ENCODE results near the gene LRCH1. TPM values are rescaled to one million over a fixed set of nuclear protein-coding genes. Genes with fewer than 3 reads are reported as not detected.
"Not testable (repeated sequence)": the region's sequence is repeated elsewhere in the genome, so short reads cannot be mapped to it uniquely, and the experiment has no call there.

LRCH1 gene
- total RNA-seq, 2 experiments from 2014 or later = 16.9 to 17.9 TPM

DNA sequence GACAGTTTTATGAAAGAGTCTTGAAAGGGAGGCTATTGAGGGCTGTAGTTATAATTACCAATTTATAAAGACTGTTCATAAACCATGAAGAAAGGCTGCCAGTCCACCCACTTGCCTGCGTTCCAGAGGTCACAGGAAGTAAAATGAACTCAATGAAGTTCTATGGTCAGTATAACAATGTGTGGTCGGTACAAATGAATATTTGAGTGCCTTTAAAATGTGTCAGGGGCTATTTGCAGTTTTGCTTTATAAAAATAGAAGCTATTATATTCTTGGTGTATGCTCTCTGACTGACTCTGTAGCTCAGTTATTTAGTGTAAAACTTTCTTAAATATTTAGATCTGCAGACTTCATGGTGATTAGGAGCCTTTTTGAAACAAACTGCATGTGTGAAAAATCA lies 197.0 kb downstream of the LRCH1 start:
- no peaks in the 10 kb centered on the region for H3K9me3 Mint-ChIP-seq
- no peaks in the 10 kb centered on the region for H3K27me3 Mint-ChIP-seq
- DNase-seq = no peak
- no peak overlapping the region for H3K27ac Mint-ChIP-seq
- ChIA-PET POLR2A (no interaction called here), CTCF (interaction anchor here (0.7 to 2.5 kb wide), 3 partner anchors 19 to 198 kb away, joined by 3 to 14 read pairs (median 3); partner anchors contain the start of gene LRCH1)
- intact Hi-C loops (cut with micrococcal nuclease) = loop anchor here (2.0 kb wide), 1 partner anchor 47 kb away; the partner anchor contains the start of gene ESD
- H3K4me1 Mint-ChIP-seq (ENCODE audit: low read depth) = peaks cover 16% of the 10 kb centered on the region
- H3K36me3 Mint-ChIP-seq = peaks cover 20% of the 10 kb centered on the region
- no peak overlapping the region for H3K4me3 Mint-ChIP-seq

DNA sequence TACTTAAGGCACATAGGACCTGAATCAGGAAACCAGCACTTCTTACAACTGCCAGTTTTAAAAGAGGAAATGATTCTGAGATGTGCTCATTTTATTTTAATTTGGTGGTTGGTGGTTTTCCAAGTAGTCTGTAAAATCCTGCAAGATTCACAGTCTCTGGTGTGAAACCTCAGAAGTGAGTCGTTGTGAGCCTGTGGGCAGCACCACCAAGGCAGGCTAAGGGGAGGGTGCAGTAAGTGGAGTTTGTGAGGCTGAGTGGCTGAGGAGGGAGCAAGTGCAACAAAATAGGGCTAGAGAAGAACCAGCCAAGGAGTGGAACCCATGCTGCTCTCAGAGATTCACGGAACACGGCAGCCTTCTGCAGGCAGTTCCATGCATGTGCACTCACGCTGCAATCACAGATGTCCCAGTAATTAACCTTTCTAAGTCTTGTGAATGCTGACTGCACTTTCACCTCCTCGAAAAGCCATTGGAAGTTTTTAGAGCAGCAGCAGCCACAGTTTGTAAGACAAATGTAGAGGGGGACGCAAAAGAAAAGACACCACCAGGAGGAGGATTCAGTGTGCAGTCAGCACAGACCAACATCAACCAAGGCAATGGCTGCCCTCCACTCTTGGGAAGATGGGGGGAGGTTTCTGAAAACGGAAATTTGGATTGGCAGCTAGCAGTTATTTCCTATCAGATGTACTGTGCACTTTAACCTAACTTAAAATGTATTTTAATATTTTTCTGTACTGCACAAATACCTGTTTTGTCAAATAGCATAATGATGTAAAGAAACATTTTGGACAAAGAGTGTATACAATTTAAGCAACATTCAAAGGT lies 199.1 kb downstream of the LRCH1 start:
- Mint-ChIP-seq H3K9me3 (no peaks in the 10 kb centered on the region), H3K36me3 (peaks cover 16% of the 10 kb centered on the region), H3K27ac (no peak overlapping the region), H3K27me3 (no peaks in the 10 kb centered on the region), H3K4me1 (ENCODE audit: low read depth) (peaks cover 16% of the 10 kb centered on the region), H3K4me3 (peak overlapping the region; percentile 4)
- intact Hi-C loops (cut with micrococcal nuclease) = loop anchor here (2.0 kb wide), 1 partner anchor 45 kb away; the partner anchor contains the start of gene ESD
- peak; percentile 74 for DNase-seq
- ChIA-PET CTCF (interaction anchor here (0.7 to 2.5 kb wide), 2 partner anchors 49 to 200 kb away, joined by 3 to 14 read pairs; partner anchors contain the start of gene LRCH1), POLR2A (interaction anchor here (0.7 kb wide), 1 partner anchor 222 kb away, joined by 5 read pairs; no protein-coding TSS in a partner anchor)

DNA sequence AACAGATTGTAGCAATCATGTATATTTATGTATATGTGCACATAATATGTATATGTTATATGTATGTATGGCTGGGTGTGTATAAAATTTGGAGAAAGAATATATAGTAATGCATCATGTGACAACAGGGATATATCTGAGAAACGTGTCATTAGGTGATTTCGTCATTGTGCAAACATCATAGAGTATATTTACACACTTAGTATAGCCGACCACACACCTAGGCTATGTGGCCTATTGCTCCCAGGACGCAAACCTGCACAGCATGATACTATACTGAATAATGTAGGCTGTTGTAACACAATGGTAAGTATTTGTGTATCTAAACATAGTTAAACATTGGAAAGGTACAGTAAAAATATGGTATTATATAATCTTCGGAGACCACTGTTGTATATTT lies 200.2 kb downstream of the LRCH1 start:
- no peak overlapping the region for H3K27ac Mint-ChIP-seq
- ChIA-PET POLR2A (no interaction called here), CTCF (no interaction called here)
- no peaks in the 10 kb centered on the region for H3K27me3 Mint-ChIP-seq
- DNase-seq = no peak
- no peaks in the 10 kb centered on the region for H3K9me3 Mint-ChIP-seq
- intact Hi-C loops (cut with micrococcal nuclease) = no loop called here
- H3K4me1 Mint-ChIP-seq (ENCODE audit: low read depth) = peaks cover 16% of the 10 kb centered on the region
- H3K4me3 Mint-ChIP-seq = no peak overlapping the region
- peaks cover 16% of the 10 kb centered on the region for H3K36me3 Mint-ChIP-seq

DNA sequence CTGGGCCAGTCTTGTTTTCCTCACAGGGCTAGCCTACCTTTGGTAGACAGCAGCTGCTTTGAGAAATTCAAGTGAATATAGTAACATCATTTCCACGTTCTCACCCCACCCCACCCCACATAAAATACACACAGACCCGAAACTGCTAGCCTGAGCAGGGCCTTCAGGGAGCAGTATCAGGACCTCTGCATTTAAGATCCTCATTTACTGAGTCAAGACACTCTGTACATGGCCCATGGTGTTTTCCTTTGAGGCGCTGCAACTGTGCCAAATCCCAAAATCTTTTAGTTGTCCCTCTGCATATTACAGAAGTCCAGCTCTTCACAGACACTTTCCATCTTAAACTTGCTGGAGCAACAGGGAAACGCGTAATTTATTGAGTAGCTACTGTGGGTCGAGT lies 200.9 kb downstream of the LRCH1 start:
- Mint-ChIP-seq H3K27ac (no peak overlapping the region), H3K4me1 (ENCODE audit: low read depth) (peaks cover 16% of the 10 kb centered on the region), H3K36me3 (peaks cover 16% of the 10 kb centered on the region), H3K27me3 (no peaks in the 10 kb centered on the region), H3K4me3 (no peak overlapping the region), H3K9me3 (no peaks in the 10 kb centered on the region)
- intact Hi-C loops (cut with micrococcal nuclease) = no loop called here
- POLR2A ChIA-PET = no interaction called here
- CTCF ChIA-PET = interaction anchor here (1.5 kb wide), 1 partner anchor 202 kb away, joined by 6 read pairs; no protein-coding TSS in a partner anchor
- DNase-seq = no peak

DNA sequence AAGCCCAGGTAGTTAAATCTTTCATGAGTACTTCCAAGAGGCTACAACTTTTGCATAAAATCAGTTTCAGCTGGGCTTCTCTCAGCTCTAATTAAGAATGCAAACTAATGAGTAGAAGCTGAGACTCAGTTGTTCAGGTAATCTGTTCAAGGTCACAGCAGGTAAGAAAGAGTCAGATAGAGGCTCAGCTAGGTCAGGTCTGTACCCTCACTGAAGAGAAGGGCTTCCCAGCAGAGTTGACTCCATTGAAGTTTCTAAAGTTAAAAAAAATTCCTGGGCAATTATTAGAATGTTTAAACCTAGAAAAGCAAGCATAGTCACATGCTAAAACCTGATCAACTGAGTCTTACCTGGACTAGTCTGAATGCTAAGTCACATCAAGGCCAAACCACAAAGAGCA lies 201.8 kb downstream of the LRCH1 start:
- Mint-ChIP-seq H3K27me3 (no peaks in the 10 kb centered on the region), H3K4me3 (no peak overlapping the region), H3K9me3 (no peaks in the 10 kb centered on the region), H3K4me1 (ENCODE audit: low read depth) (peaks cover 16% of the 10 kb centered on the region), H3K36me3 (peaks cover 16% of the 10 kb centered on the region), H3K27ac (no peak overlapping the region)
- ChIA-PET POLR2A (no interaction called here), CTCF (interaction anchor here (1.5 kb wide), 1 partner anchor 203 kb away, joined by 6 read pairs; no protein-coding TSS in a partner anchor)
- intact Hi-C loops (cut with micrococcal nuclease) = no loop called here
- DNase-seq = no peak

DNA sequence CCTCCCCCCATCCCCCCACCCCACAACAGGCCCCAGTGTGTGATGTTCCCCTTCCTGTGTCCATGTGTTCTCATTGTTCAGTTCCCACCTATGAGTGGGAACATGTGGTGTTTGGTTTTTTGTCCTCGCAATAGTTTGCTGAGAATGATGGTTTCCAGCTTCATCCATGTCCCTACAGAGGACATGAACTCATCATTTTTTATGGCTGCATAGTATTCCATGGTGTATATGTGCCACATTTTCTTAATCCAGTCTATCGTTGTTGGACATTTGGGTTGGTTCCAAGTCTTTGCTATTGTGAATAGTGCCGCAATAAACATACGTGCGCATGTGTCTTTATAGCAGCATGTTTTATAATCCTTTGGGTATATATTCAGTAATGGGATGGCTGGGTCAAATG lies 202.5 kb downstream of the LRCH1 start:
- H3K27me3 Mint-ChIP-seq; POLR2A ChIA-PET; CTCF ChIA-PET; DNase-seq; H3K4me3 Mint-ChIP-seq; H3K27ac Mint-ChIP-seq; intact Hi-C loops (cut with micrococcal nuclease); H3K9me3 Mint-ChIP-seq: not testable (repeated sequence)
- Mint-ChIP-seq H3K4me1 (ENCODE audit: low read depth) (peaks cover 15% of the 10 kb centered on the region), H3K36me3 (peaks cover 13% of the 10 kb centered on the region)

DNA sequence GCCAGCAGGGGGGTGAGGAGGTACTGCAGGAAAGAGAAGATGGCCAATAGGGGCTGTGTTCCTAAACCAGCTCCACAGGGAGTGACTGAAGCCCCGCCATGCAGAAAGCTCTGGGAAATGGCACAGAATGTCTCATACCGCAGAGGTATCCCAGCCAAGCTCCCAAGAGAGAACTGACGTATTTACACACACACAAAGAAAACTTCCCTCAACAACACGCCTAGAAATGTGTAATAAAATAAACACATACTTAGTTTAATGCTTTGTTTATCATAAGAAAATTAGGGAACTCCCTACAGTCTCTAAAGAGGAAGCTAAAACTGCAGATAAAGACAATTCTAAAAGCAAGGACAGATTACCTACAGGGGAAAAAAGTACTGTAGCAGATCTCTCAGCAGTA lies 204.0 kb downstream of the LRCH1 start:
- ChIA-PET CTCF (no interaction called here), POLR2A (no interaction called here)
- Mint-ChIP-seq H3K36me3 (peaks cover 2% of the 10 kb centered on the region), H3K27ac (no peak overlapping the region), H3K4me1 (ENCODE audit: low read depth) (peaks cover 3% of the 10 kb centered on the region), H3K4me3 (no peak overlapping the region), H3K27me3 (no peaks in the 10 kb centered on the region), H3K9me3 (no peaks in the 10 kb centered on the region)
- DNase-seq = no peak
- intact Hi-C loops (cut with micrococcal nuclease) = no loop called here

DNA sequence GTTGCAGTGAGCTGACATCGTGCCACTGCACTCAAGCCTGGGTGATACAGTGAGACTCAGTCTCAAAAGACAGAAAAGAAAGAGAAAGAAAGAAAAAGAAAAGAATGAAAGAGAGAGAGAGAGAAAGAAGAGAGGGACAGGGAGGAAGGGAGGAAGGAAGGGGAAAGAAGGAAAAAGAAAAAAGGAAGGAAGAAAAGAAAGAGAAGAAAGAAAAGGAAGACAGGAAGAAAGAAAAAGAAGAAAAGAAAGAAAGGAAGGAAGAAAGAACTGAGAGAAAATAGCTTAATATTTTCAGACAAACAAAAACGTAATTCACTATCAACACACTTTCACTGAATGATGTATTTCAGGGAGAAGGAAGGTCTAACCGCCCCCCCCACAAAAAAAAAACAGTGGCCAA lies 204.7 kb downstream of the LRCH1 start:
- H3K27ac Mint-ChIP-seq = no peak overlapping the region
- H3K36me3 Mint-ChIP-seq = no peaks in the 10 kb centered on the region
- H3K4me1 Mint-ChIP-seq (ENCODE audit: low read depth) = no peaks in the 10 kb centered on the region
- intact Hi-C loops (cut with micrococcal nuclease) = no loop called here
- H3K4me3 Mint-ChIP-seq = no peak overlapping the region
- no peaks in the 10 kb centered on the region for H3K27me3 Mint-ChIP-seq
- ChIA-PET POLR2A (no interaction called here), CTCF (no interaction called here)
- DNase-seq = no peak
- no peaks in the 10 kb centered on the region for H3K9me3 Mint-ChIP-seq

DNA sequence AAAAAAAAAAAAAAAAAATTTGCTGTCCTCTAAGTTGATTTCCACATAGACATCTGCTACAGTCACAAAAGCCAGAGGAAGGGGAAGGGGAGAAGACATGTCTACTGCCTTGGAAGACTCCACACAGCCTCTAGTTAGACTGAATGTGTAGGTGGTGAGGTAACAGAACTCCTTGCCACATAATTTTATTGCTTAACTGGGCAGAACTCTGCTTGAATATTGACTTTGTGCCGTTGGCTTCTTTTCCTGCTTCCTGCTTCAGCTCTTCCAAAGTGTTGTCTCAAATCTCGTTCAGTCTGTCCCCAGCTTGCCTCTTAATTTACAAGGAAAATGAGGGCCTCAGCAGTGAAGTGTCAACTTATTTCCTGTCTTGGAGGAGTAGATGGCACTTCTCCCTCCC lies 206.9 kb downstream of the LRCH1 start:
- intact Hi-C loops (cut with micrococcal nuclease) = no loop called here
- ChIA-PET CTCF (no interaction called here), POLR2A (no interaction called here)
- Mint-ChIP-seq H3K36me3 (no peaks in the 10 kb centered on the region), H3K9me3 (no peaks in the 10 kb centered on the region), H3K4me3 (no peak overlapping the region), H3K27ac (no peak overlapping the region), H3K27me3 (no peaks in the 10 kb centered on the region), H3K4me1 (ENCODE audit: low read depth) (no peaks in the 10 kb centered on the region)
- DNase-seq = no peak

DNA sequence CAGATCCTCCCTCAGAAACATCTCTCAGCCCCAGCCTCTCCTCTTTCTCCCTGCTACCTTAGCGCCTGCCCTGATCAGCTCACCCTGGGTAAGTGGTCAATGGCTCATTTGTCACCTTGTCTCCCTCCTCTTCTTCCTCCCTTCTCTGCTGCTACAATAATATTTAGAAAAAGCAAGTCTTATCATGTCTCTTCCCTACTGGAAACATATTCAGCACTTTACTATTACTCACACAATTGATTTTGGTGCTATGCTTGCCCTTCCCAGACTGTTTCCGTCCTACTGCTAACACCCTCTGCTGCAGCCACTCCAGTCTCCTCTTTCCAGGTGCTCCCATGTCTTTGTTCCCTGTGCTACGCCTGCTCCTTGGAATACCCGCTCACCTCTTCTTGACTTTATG lies 208.2 kb downstream of the LRCH1 start:
- ChIA-PET CTCF (no interaction called here), POLR2A (no interaction called here)
- DNase-seq = no peak
- intact Hi-C loops (cut with micrococcal nuclease) = no loop called here
- Mint-ChIP-seq H3K27me3 (no peaks in the 10 kb centered on the region), H3K36me3 (no peaks in the 10 kb centered on the region), H3K4me3 (no peak overlapping the region), H3K27ac (no peak overlapping the region), H3K9me3 (no peaks in the 10 kb centered on the region), H3K4me1 (ENCODE audit: low read depth) (no peaks in the 10 kb centered on the region)

DNA sequence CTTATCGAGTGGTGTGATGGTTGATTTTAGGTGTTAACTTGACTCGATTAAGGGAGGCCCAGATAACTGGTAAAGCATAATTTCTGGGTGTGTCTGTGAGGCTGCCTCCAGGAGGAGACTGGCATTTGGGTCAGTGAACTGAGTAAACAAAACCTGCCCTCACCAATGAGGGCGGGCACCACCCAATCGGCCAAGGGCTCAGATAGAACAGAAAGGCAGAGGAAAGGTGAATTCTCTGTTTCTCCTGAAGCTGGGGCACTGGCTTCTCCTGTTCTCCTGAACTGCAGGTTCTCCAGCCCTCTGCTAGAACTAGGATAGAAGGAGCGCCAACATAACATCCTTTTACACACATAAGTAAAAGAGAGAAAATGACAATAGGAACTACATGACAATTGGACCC lies 208.9 kb downstream of the LRCH1 start:
- H3K9me3 Mint-ChIP-seq = no peaks in the 10 kb centered on the region
- no peaks in the 10 kb centered on the region for H3K4me1 Mint-ChIP-seq (ENCODE audit: low read depth)
- intact Hi-C loops (cut with micrococcal nuclease) = no loop called here
- H3K36me3 Mint-ChIP-seq = no peaks in the 10 kb centered on the region
- no peak overlapping the region for H3K4me3 Mint-ChIP-seq
- no peak overlapping the region for H3K27ac Mint-ChIP-seq
- CTCF ChIA-PET = no interaction called here
- no peak for DNase-seq
- H3K27me3 Mint-ChIP-seq = no peaks in the 10 kb centered on the region
- POLR2A ChIA-PET = no interaction called here

DNA sequence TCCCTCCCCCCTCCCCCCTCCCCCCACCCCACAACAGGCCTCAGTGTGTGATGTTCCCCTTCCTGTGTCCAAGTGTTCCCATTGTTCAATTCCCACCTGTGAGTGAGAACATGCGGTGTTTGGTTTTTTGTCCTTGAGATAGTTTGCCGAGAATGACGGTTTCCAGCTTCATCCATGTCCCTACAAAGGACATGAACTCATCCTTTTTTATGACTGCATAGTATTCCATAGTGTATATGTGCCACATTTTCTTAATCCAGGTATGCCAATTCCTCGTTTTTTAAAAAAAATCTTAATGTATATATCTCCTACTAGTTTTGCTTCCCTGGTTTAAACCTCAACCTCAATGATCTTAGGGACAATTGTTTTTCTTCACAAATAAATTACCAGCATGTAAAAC lies 217.0 kb downstream of the LRCH1 start:
- H3K4me1 Mint-ChIP-seq (ENCODE audit: low read depth); H3K27me3 Mint-ChIP-seq; intact Hi-C loops (cut with micrococcal nuclease); H3K4me3 Mint-ChIP-seq; DNase-seq; H3K9me3 Mint-ChIP-seq; H3K27ac Mint-ChIP-seq; POLR2A ChIA-PET: not testable (repeated sequence)
- peaks cover 40% of the 10 kb centered on the region for H3K36me3 Mint-ChIP-seq
- CTCF ChIA-PET = interaction anchor here (1.6 kb wide), 1 partner anchor 218 kb away, joined by 3 read pairs; no protein-coding TSS in a partner anchor

DNA sequence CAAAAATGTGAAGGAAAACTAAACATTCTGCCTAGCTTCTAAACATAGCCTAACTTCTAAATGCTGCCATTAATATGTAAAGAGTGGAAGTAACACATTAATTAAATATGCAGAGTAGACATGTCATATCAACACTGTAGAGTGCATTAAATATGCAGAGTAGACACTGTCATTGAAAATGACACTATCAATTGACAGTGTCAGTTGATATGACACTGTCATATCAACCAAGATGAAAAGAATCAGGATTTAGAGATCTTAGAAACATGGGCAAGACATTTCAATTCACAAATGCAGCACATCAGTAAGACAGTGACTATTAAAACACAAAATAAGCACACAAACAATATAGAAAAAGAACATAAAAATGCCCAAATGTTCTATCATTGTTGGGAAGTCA lies 218.7 kb downstream of the LRCH1 start:
- Mint-ChIP-seq H3K36me3 (peaks cover 51% of the 10 kb centered on the region), H3K27ac (no peak overlapping the region), H3K4me1 (ENCODE audit: low read depth) (no peaks in the 10 kb centered on the region), H3K27me3 (no peaks in the 10 kb centered on the region), H3K9me3 (no peaks in the 10 kb centered on the region), H3K4me3 (no peak overlapping the region)
- ChIA-PET CTCF (no interaction called here), POLR2A (no interaction called here)
- intact Hi-C loops (cut with micrococcal nuclease) = no loop called here
- no peak for DNase-seq
